ENCODE measurements around the gene ARHGAP26. TPM values are rescaled to one million over a fixed set of nuclear protein-coding genes. Genes with fewer than 3 reads are reported as not detected.
A peak's percentile ranks its signal among the peaks of the same experiment; 100 is the strongest.

Gene ARHGAP26
- total and polyA plus RNA-seq, 2 of the 4 experiments (the other 2 are of a cell fraction), result 0.54 to 0.56 TPM

- ChIA-PET CTCF (no interaction called here), POLR2A (ENCODE audit: unreplicated experiment) (no interaction called here)
- no peak overlapping the region for H4K5ac ChIP-seq (ENCODE audit: low read depth, low read length)
- H3K27me3 ChIP-seq (ENCODE audit: control insufficient read depth, insufficient read depth, low read length), result no peaks in the 10 kb centered on the region
- TF ChIP-seq RCOR1 (IDR thresholded peaks at IDR 0.05; ENCODE audit: insufficient replicate concordance, low read length) (no peak), CHD1 (IDR thresholded peaks at IDR 0.05; ENCODE audit: low read depth, low read length) (no peak), CTCF (conservative IDR thresholded peaks at IDR 0.05; ENCODE audit: low read depth, low read length) (no peak), RAD21 (IDR thresholded peaks at IDR 0.05; ENCODE audit: low read length) (peak; percentile 31; the same call in 1 of the 2 replicates), NFE2L2 (IDR thresholded peaks at IDR 0.05; ENCODE audit: low read depth, low read length) (no peak), ELK1 (IDR thresholded peaks at IDR 0.05; ENCODE audit: borderline replicate concordance, low read depth, low read length) (no peak), CEBPB (IDR thresholded peaks at IDR 0.05; ENCODE audit: low read depth, low read length) (no peak), RFX5 (IDR thresholded peaks at IDR 0.05; ENCODE audit: low read depth, low read length) (no peak)
- in situ Hi-C loops (cut with MboI; ENCODE audit: low sequenced_read_pairs), result no loop called here
- H2BK120ac ChIP-seq (ENCODE audit: low read depth, low read length), result peak overlapping the region; percentile 31; the same call in 1 of the 2 replicates
- no peak overlapping the region for H4K8ac ChIP-seq (ENCODE audit: low read depth in 2 of 2, low read length in 2 of 2)
- WGBS, 2 experiments (ENCODE audit: extremely low coverage in 2 of 2, insufficient read length in 1 of 2), result 25% methylated on average over 1 of the region's 3 CpGs; no CpG with 5 or more reads in 1 of the 2 experiments
- no peak overlapping the region for H3K18ac ChIP-seq (ENCODE audit: low read depth, low read length)
- H2AK5ac ChIP-seq (ENCODE audit: low read depth, low read length), result no peak overlapping the region
- H4K20me1 ChIP-seq (ENCODE audit: insufficient read depth, low read length), result no peaks in the 10 kb centered on the region
- H3K27ac ChIP-seq (ENCODE audit: insufficient read depth, low read length), result no peak overlapping the region
- no peak overlapping the region for H2BK20ac ChIP-seq (ENCODE audit: low read depth, low read length)
- no peak overlapping the region for H3K9ac ChIP-seq (ENCODE audit: low read depth, low read length)
- H2BK15ac ChIP-seq (ENCODE audit: low read depth, low read length), result no peak overlapping the region
- DNase-seq, result peak; percentile 94
- no peak overlapping the region for H4K91ac ChIP-seq (ENCODE audit: insufficient read depth, low read depth, low read length)
- H3K9me3 ChIP-seq (ENCODE audit: control insufficient read depth, insufficient read depth, low read length), result no peaks in the 10 kb centered on the region
- no peak overlapping the region for H3K4me3 ChIP-seq (ENCODE audit: insufficient read depth, low read depth, low read length)
- no peak overlapping the region for H2BK5ac ChIP-seq (ENCODE audit: low read depth, low read length, poor library complexity, severe bottlenecking)
- H3K14ac ChIP-seq (replicated peaks; ENCODE audit: low read depth, low read length), result no peak overlapping the region; the same call in 1 of the 2 replicates
- H3K23ac ChIP-seq (ENCODE audit: low read depth, low read length), result no peak overlapping the region
- no peaks in the 10 kb centered on the region; a peak in 1 of 4 replicates for H3K79me1 ChIP-seq (ENCODE audit: low read depth in 1 of 2, low read length in 2 of 2)
- H2AK9ac ChIP-seq (replicated peaks; ENCODE audit: low read depth, low read length, poor library complexity), result no peak overlapping the region
- intact Hi-C loops (cut with micrococcal nuclease), result loop anchor here (5.0 to 10.0 kb wide), 2 partner anchors 37 to 619 kb away; no protein-coding TSS in a partner anchor
- H3K4ac ChIP-seq (ENCODE audit: low read depth, low read length), result no peak overlapping the region
- ATAC-seq (ENCODE audit: low read depth), result peak; percentile 85
- no peaks in the 10 kb centered on the region for H3K36me3 ChIP-seq (ENCODE audit: control insufficient read depth, insufficient read depth, low read length)
- H3K4me1 ChIP-seq (ENCODE audit: control insufficient read depth, insufficient read depth, low read length), result peaks cover 8% of the 10 kb centered on the region
- no peak overlapping the region for H3K4me2 ChIP-seq (ENCODE audit: low read depth, low read length)
- no peak overlapping the region for H2AFZ ChIP-seq (replicated peaks; ENCODE audit: low read length, poor library complexity)
- BruUV-seq (replicated peaks), result no TSS peak
- H3K56ac ChIP-seq (ENCODE audit: extremely low read depth, insufficient read depth, low read length), result no peak overlapping the region
- dilution Hi-C loops (cut with HindIII; ENCODE audit: low sequenced_read_pairs, unreplicated experiment), result no loop called here
- H3K9me1 ChIP-seq (ENCODE audit: insufficient read depth, low read length), result peaks cover 9% of the 10 kb centered on the region; the same call in 1 of the 2 replicates
Measured at GRCh38 chr5:143205386-143205785, 435.2 kb downstream of the ARHGAP26 start.
